ENCODE measurements around the gene CTNND2. TPM values are rescaled to one million over a fixed set of nuclear protein-coding genes. Genes with fewer than 3 reads are reported as not detected.

The CTNND2 gene
- total RNA-seq, 3 donors from 2014 or later (not counting 1 experiment from before 2014, with no cell fraction given): not detected

GRCh38 chr5:11239261-11240015, 664.8 kb downstream of the CTNND2 start:
- no peaks in the 10 kb centered on the region for H3K27me3 ChIP-seq (ENCODE audit: control insufficient read depth, insufficient read depth, low read length)
- peaks cover 9% of the 10 kb centered on the region for H3K4me1 ChIP-seq (ENCODE audit: control insufficient read depth, insufficient read depth, low read length)
- Mint-ChIP-seq H3K27me3 (ENCODE audit: low read depth in 2 of 2) (no peaks in the 10 kb centered on the region), H3K36me3 (no peaks in the 10 kb centered on the region), H3K4me1 (peaks cover 23 to 24% of the 10 kb centered on the region in 2 donors), H3K9me3 (peaks cover 0 to 11% of the 10 kb centered on the region in 2 donors), H3K4me3 (no peak overlapping the region), H3K27ac (no peak overlapping the region)
- no peaks in the 10 kb centered on the region for H3K36me3 ChIP-seq (ENCODE audit: control insufficient read depth, insufficient read depth, low read length)
- no peak overlapping the region for H3K4me3 ChIP-seq (ENCODE audit: low read length)
- intact Hi-C loops (cut with micrococcal nuclease): no loop called here
- no peak for ATAC-seq
- no peak for TF ChIP-seq CTCF (IDR thresholded peaks at IDR 0.05)
- no peak for DNase-seq
- no peaks in the 10 kb centered on the region for H3K9me3 ChIP-seq (ENCODE audit: control insufficient read depth, insufficient read depth, low read length)
- H3K27ac ChIP-seq (ENCODE audit: low read length): no peak overlapping the region
- WGBS (ENCODE audit: insufficient coverage): 93% methylated on average over 13 of the region's 13 CpGs

GRCh38 chr5:11234501-11234911, 669.7 kb downstream of the CTNND2 start:
- intact Hi-C loops (cut with micrococcal nuclease): no loop called here
- H3K9me3 ChIP-seq (ENCODE audit: control insufficient read depth, insufficient read depth, low read length): peaks cover 10% of the 10 kb centered on the region
- H3K4me3 ChIP-seq (ENCODE audit: low read length): no peak overlapping the region
- no peaks in the 10 kb centered on the region for H3K27me3 ChIP-seq (ENCODE audit: control insufficient read depth, insufficient read depth, low read length)
- Mint-ChIP-seq H3K27ac (peak overlapping the region; percentile 81 to 96), H3K4me3 (peak overlapping the region; percentile 70), H3K9me3 (peaks cover 2 to 5% of the 10 kb centered on the region in 2 donors), H3K27me3 (ENCODE audit: low read depth in 2 of 2) (no peaks in the 10 kb centered on the region), H3K4me1 (peaks cover 36 to 44% of the 10 kb centered on the region in 2 donors), H3K36me3 (peaks cover 9% of the 10 kb centered on the region)
- H3K27ac ChIP-seq (ENCODE audit: low read length): peak overlapping the region; percentile 68
- ATAC-seq (peak; percentile 71 to 86 (median 82)), DNase-seq (peak in 1 of 2 donors; percentile 33)
- peaks cover 18% of the 10 kb centered on the region for H3K4me1 ChIP-seq (ENCODE audit: control insufficient read depth, insufficient read depth, low read length)
- no peak for TF ChIP-seq CTCF (IDR thresholded peaks at IDR 0.05)
- no peaks in the 10 kb centered on the region for H3K36me3 ChIP-seq (ENCODE audit: control insufficient read depth, insufficient read depth, low read length)
- WGBS (ENCODE audit: insufficient coverage): 7% methylated on average over 5 of the region's 5 CpGs

- H3K27ac Mint-ChIP-seq: no peak overlapping the region
- 87% methylated on average over 3 of the region's 3 CpGs for WGBS (ENCODE audit: insufficient coverage)
These were observed 673.4 kb downstream of the CTNND2 start for GRCh38 chr5:11230890-11231289.

More at GRCh38 chr5:11230890-11231289, 673.4 kb downstream of the CTNND2 start:
- no peak for TF ChIP-seq CTCF (IDR thresholded peaks at IDR 0.05)
- H3K36me3 ChIP-seq (ENCODE audit: control insufficient read depth, insufficient read depth, low read length): no peaks in the 10 kb centered on the region
- H3K27ac ChIP-seq (ENCODE audit: low read length): no peak overlapping the region
- no peaks in the 10 kb centered on the region for H3K27me3 Mint-ChIP-seq (ENCODE audit: low read depth in 2 of 2)
- H3K4me1 Mint-ChIP-seq: peaks cover 33 to 40% of the 10 kb centered on the region in 2 donors
- no peak overlapping the region for H3K4me3 ChIP-seq (ENCODE audit: low read length)
- H3K27me3 ChIP-seq (ENCODE audit: control insufficient read depth, insufficient read depth, low read length): no peaks in the 10 kb centered on the region
- DNase-seq: no peak
- peaks cover 10% of the 10 kb centered on the region for H3K9me3 ChIP-seq (ENCODE audit: control insufficient read depth, insufficient read depth, low read length)
- H3K4me3 Mint-ChIP-seq: no peak overlapping the region
- no peak for ATAC-seq
- H3K36me3 Mint-ChIP-seq: peaks cover 9% of the 10 kb centered on the region
- peaks cover 18% of the 10 kb centered on the region for H3K4me1 ChIP-seq (ENCODE audit: control insufficient read depth, insufficient read depth, low read length)
- intact Hi-C loops (cut with micrococcal nuclease): no loop called here
- H3K9me3 Mint-ChIP-seq: peaks cover 2 to 5% of the 10 kb centered on the region in 2 donors
